Stomach smooth muscle (tissue), 2 donors: ENCODE measurements around the gene CDC14A.
"Not testable (repeated sequence)": the region's sequence is repeated elsewhere in the genome, so short reads cannot be mapped to it uniquely, and the experiment has no call there.

Experiments
- H3K27ac ChIP-seq: one replicate; pipeline ENCODE4 v1.7.0; 2013; ENCODE audit warnings: mild to moderate bottlenecking, low read length, inconsistent platforms
- H3K27me3 ChIP-seq, 2 donors: one replicate each; pipeline ENCODE4 v1.7.0; 2013; ENCODE audit warnings: low read length in 2 of 2; ENCODE audit not compliant: insufficient read depth in 2 of 2, control insufficient read depth in 1 of 2
- H3K36me3 ChIP-seq, 2 donors: one replicate each; pipeline ENCODE4 v1.7.0; 2013; ENCODE audit warnings: low read length in 2 of 2; ENCODE audit not compliant: control insufficient read depth in 2 of 2, insufficient read depth in 2 of 2
- H3K4me1 ChIP-seq: one replicate; pipeline ENCODE4 v1.7.0; 2013; ENCODE audit warnings: low read length; ENCODE audit not compliant: control insufficient read depth, insufficient read depth
- H3K4me3 ChIP-seq, 2 donors: one replicate each; pipeline ENCODE4 v1.7.0; 2013; ENCODE audit warnings: low read length in 2 of 2
- H3K9ac ChIP-seq, 2 donors: one replicate each; pipeline ENCODE4 v1.7.0; 2013; ENCODE audit warnings: low read length in 2 of 2, mild to moderate bottlenecking in 1 of 2
- H3K9me3 ChIP-seq, 2 donors: one replicate each; pipeline ENCODE4 v1.7.0; 2013; ENCODE audit warnings: low read length in 2 of 2; ENCODE audit not compliant: control insufficient read depth in 2 of 2
- donor health status: healthy.
- donor health status: Pancreatic carcinoma.

CDC14A gene

GRCh38 chr1:100320311-100321099, 31.8 kb upstream of the CDC14A start:
- H3K9me3 ChIP-seq = peaks cover 0 to 5% of the 10 kb centered on the region in 2 donors

GRCh38 chr1:100321100-100321493, 31.2 kb upstream of the CDC14A start:
- H3K27ac ChIP-seq = no peak overlapping the region

More at GRCh38 chr1:100320311-100321099, 31.8 kb upstream of the CDC14A start:
- Histone ChIP-seq H3K4me1 (no peaks in the 10 kb centered on the region), H3K27ac (no peak overlapping the region), H3K9ac (no peak overlapping the region), H3K4me3 (no peak overlapping the region), H3K36me3 (no peaks in the 10 kb centered on the region), H3K27me3 (no peaks in the 10 kb centered on the region)

DNA sequence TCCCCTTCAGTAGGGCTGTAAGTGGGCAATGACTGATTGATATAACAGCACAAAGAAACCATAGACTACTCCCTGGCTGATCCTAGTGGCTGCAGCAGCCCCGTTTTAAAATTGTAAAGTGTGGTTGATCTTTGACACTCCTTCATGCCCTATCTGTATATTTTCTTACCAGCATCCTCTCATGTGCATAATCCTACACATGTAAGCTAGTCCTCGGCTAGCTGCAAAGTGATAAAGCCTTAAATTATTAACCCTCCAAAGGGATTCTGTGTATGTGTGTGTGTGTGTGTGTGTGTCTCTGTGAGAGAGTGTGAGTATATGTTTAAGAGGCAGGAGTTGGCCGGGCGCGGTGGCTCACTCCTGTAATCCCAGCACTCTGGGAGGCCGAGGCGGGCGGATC, 30.8 kb upstream of the CDC14A start:
- Histone ChIP-seq H3K4me1 (no peaks in the 10 kb centered on the region), H3K27me3 (no peaks in the 10 kb centered on the region), H3K27ac (no peak overlapping the region), H3K36me3 (no peaks in the 10 kb centered on the region), H3K4me3 (no peak overlapping the region), H3K9ac (no peak overlapping the region), H3K9me3 (peaks cover 0 to 5% of the 10 kb centered on the region in 2 donors)

More at GRCh38 chr1:100321100-100321493, 31.2 kb upstream of the CDC14A start:
- H3K4me3 ChIP-seq = no peak overlapping the region
- H3K36me3 ChIP-seq = no peaks in the 10 kb centered on the region
- no peak overlapping the region for H3K9ac ChIP-seq
- H3K4me1 ChIP-seq = no peaks in the 10 kb centered on the region
- peaks cover 0 to 5% of the 10 kb centered on the region in 2 donors for H3K9me3 ChIP-seq
- no peaks in the 10 kb centered on the region for H3K27me3 ChIP-seq

- no peak overlapping the region for H3K4me3 ChIP-seq
- no peak overlapping the region for H3K9ac ChIP-seq
- H3K4me1 ChIP-seq = no peaks in the 10 kb centered on the region
- H3K27ac ChIP-seq = no peak overlapping the region
- no peaks in the 10 kb centered on the region for H3K27me3 ChIP-seq
- H3K36me3 ChIP-seq = no peaks in the 10 kb centered on the region
- peaks cover 0 to 5% of the 10 kb centered on the region in 2 donors for H3K9me3 ChIP-seq
Observed at GRCh38 chr1:100322436-100323211, 29.7 kb upstream of the CDC14A start.

GRCh38 chr1:100323419-100324106, 28.7 kb upstream of the CDC14A start:
- no peaks in the 10 kb centered on the region for H3K27me3 ChIP-seq
- H3K9me3 ChIP-seq = peaks cover 0 to 5% of the 10 kb centered on the region in 2 donors
- H3K4me3 ChIP-seq = no peak overlapping the region
- no peaks in the 10 kb centered on the region for H3K36me3 ChIP-seq
- H3K4me1 ChIP-seq = no peaks in the 10 kb centered on the region
- no peak overlapping the region for H3K27ac ChIP-seq
- H3K9ac ChIP-seq = no peak overlapping the region

DNA sequence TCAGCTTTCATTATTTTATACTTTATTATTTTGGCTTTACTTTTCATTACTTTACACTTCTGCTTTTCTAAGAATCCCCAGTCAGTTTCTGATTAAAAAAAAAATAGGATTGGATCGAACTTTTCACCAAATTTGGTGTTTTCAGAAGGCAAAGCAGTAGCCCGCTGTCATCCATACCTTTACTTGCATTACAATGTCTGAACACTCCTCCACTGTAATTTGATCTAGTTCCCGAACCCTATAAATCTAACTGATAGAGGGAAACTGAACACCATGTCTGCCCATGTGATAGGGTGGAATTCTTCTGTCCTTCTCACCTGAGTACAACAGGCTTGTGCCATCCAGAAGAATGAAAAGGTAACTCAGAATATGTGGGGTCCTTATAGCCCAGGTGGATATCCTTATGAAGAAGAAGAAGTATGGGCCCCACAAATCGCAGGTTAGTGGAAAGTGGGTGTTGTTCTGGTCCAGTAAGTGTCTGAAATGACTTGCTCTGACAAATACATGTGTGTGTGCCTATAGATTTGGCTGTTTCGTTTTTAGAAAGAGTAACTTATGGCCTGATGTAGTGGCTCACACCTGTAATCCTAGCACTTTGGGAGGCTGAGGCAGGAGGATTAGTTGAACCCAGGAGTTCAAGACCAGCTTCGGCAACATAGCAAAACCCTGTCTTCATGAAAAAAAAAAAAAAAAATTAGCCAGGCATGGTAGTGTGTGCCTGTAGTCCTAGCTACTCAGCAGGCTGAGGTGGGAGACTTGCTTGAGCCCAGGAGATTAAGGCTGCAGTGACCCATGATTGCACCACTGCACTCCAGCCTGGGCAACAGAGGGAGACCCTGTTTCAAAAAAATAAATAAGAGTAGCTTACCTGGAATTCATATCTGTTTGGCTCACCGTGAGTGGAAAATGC, 26.6 kb upstream of the CDC14A start:
- H3K4me3 ChIP-seq = no peak overlapping the region
- H3K4me1 ChIP-seq = no peaks in the 10 kb centered on the region
- H3K27ac ChIP-seq = no peak overlapping the region
- no peaks in the 10 kb centered on the region for H3K9me3 ChIP-seq
- no peaks in the 10 kb centered on the region for H3K27me3 ChIP-seq
- H3K9ac ChIP-seq = no peak overlapping the region
- no peaks in the 10 kb centered on the region for H3K36me3 ChIP-seq

GRCh38 chr1:100326325-100326670, 26.0 kb upstream of the CDC14A start:
- not testable (repeated sequence) for H3K9ac ChIP-seq, H3K9me3 ChIP-seq, H3K27ac ChIP-seq, H3K4me3 ChIP-seq, H3K27me3 ChIP-seq, H3K36me3 ChIP-seq, H3K4me1 ChIP-seq

DNA sequence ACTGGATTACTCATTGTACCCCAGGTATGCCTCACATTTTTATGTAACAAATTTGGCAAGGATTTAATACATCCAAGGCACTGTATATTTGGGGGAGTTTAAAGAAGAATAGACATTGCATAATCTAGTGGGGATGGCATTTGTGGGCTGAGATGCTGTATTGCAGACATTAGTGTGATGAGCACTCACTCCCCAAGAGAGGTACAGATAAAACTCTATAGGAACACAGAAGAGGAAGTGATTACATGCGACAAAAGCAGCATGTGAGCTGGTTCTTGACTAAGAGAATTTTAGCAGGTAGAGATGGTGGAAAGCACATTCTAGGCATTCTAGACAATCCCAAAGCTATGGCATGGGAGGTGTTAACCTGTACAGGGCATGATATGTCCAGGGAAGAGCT, 24.2 kb upstream of the CDC14A start:
- Histone ChIP-seq H3K27ac (no peak overlapping the region), H3K9ac (no peak overlapping the region), H3K9me3 (no peaks in the 10 kb centered on the region), H3K36me3 (no peaks in the 10 kb centered on the region), H3K4me1 (no peaks in the 10 kb centered on the region), H3K27me3 (no peaks in the 10 kb centered on the region), H3K4me3 (no peak overlapping the region)

GRCh38 chr1:100331146-100331545, 21.2 kb upstream of the CDC14A start:
- H3K9ac ChIP-seq, H3K27ac ChIP-seq, H3K4me1 ChIP-seq, H3K27me3 ChIP-seq, H3K36me3 ChIP-seq, H3K9me3 ChIP-seq, H3K4me3 ChIP-seq: not testable (repeated sequence)

DNA sequence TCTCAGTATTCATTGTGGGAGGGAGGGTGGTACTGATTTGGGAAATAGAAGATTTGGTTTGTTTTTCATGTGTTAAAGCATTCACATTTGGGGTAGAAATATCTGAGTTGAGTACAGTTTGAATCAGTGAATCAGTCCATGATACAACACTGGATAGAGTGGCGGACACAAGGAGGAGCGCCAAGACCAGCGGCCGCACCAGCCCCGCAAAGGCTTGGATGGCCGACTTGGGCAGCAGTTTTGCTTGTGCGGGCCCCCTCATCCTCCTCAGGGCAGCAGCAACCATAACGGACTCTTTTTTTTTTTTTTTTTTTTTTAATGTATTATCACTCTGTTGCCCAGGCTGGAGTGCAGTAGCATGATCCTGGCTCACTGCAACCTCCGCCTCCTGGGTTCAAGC, 20.0 kb upstream of the CDC14A start:
- Histone ChIP-seq H3K9me3 (no peaks in the 10 kb centered on the region), H3K36me3 (no peaks in the 10 kb centered on the region), H3K9ac (no peak overlapping the region), H3K27ac (no peak overlapping the region), H3K4me1 (no peaks in the 10 kb centered on the region), H3K4me3 (no peak overlapping the region), H3K27me3 (no peaks in the 10 kb centered on the region)
